Lung (tissue), 12 donors: ENCODE data around the gene ELOVL5. TPM values are rescaled to one million over a fixed set of nuclear protein-coding genes. Genes with fewer than 3 reads are reported as not detected.
"Not testable (repeated sequence)": the region's sequence is repeated elsewhere in the genome, so short reads cannot be mapped to it uniquely, and the experiment has no call there.

Source experiments
- ATAC-seq: fragments of 200-7000 bp; cut with Tn5 transposase; one replicate; pipeline ENCODE4 v1.9.1; 2020; ENCODE audit warnings: moderate number of reproducible peaks; ENCODE audit not compliant: insufficient read depth, low FRiP score
- DNase-seq, 3 donors: peaks; one replicate each; pipeline ENCODE4 v3.0.0-alpha.2; 2013 to 2017
- H3K27ac ChIP-seq, 2 donors: one replicate each; pipeline ENCODE4 v1.5.1; 2013; ENCODE audit warnings: mild to moderate bottlenecking in 2 of 2, moderate library complexity in 2 of 2, control low read depth in 1 of 2, inconsistent platforms in 1 of 2, low read depth in 1 of 2, low read length in 1 of 2
- H3K27me3 ChIP-seq, 3 donors: one replicate each; pipeline ENCODE4 v1.5.1; 2013; ENCODE audit warnings: low read length in 2 of 3; ENCODE audit not compliant: control insufficient read depth in 3 of 3, insufficient read depth in 3 of 3
- H3K36me3 ChIP-seq, 4 donors: one replicate each; pipeline ENCODE4 v1.5.1; 2013; ENCODE audit warnings: low read length in 4 of 4, mild to moderate bottlenecking in 1 of 4, moderate library complexity in 1 of 4; ENCODE audit not compliant: control insufficient read depth in 4 of 4, insufficient read depth in 4 of 4
- H3K4me1 ChIP-seq, 5 donors: one replicate each; pipeline ENCODE4 v1.5.1; 2013; ENCODE audit warnings: low read length in 5 of 5, mild to moderate bottlenecking in 2 of 5, moderate library complexity in 1 of 5; ENCODE audit not compliant: control insufficient read depth in 5 of 5, insufficient read depth in 5 of 5
- H3K4me3 ChIP-seq: one replicate; pipeline ENCODE4 v1.5.1; 2013; ENCODE audit warnings: mild to moderate bottlenecking, control low read depth, moderate library complexity
- H3K9ac ChIP-seq, 2 donors: one replicate each; pipeline ENCODE4 v1.5.1; 2013; ENCODE audit warnings: low read length in 2 of 2, control low read depth in 1 of 2; ENCODE audit not compliant: insufficient read depth in 1 of 2
- H3K9me3 ChIP-seq, 4 donors: one replicate each; pipeline ENCODE4 v1.5.1; 2013; ENCODE audit warnings: low read length in 3 of 4, mild to moderate bottlenecking in 1 of 4, moderate library complexity in 1 of 4; ENCODE audit not compliant: control insufficient read depth in 4 of 4, insufficient read depth in 3 of 4
- WGBS, 2 donors: extraction: QIAGEN DNeasy Blood & Tissue Kit; methylation state at CpG; one replicate each; pipeline ENCODE4 v1.1.7; 2013; 5-methylcytosine and 5-hydroxymethylcytosine counted together
- polyA plus RNA-seq, 2 donors: library from polyadenylated mRNA; stranded (reverse); fragments of 200-250 nt; gene quantifications; one replicate each; pipeline ENCODE4 v1.2.1, GENCODE V29; 2013
- total RNA-seq, 2 donors: library from RNA; depleted of rRNA in 1 of 2; stranded (reverse); fragments of >200 nt in 1 of 2; gene quantifications; one replicate each; pipeline ENCODE4 v1.2.1, GENCODE V29; 2014 to 2021
- TF ChIP-seq, protein P1 (sequence below): IDR thresholded peaks from 2 replicates; pipeline ENCODE4 v1.5.1; 2012; ENCODE audit warnings: mild to moderate bottlenecking; ENCODE audit errors: control extremely low read depth, extremely low read depth
- donor health status: control.
- donor health status: control.
- donor health status: Bipolar disorder and iron deficiency.
- donor health status: healthy.
- donor health status: DM: yes; HTN: yes; CAD: no.

The ELOVL5 gene
- total and polyA plus RNA-seq, 4 donors: 37.7 to 95.6 (median 89.9) TPM

DNA sequence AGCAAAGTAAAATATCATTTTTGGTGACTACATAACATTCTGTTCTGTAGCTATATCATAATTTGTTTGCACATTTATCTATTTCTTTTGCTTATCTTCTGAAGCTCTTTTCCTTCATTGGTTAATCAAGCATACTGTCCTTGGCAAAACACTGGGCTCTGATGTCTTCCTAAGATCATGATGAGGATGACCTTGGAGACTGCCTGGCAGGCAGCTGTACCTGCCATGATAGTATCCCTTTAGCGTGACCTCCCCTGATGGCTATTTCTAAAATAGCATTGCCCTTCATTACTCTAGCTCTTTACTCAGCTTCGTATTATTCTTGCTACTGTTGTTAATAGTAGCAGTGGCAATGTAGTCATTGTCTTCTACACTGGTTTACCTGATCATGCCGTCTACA is 46.0 kb upstream of the ELOVL5 start:
- no peaks in the 10 kb centered on the region for H3K4me1 ChIP-seq
- H3K36me3 ChIP-seq: no peaks in the 10 kb centered on the region
- TF ChIP-seq, protein P1, sequence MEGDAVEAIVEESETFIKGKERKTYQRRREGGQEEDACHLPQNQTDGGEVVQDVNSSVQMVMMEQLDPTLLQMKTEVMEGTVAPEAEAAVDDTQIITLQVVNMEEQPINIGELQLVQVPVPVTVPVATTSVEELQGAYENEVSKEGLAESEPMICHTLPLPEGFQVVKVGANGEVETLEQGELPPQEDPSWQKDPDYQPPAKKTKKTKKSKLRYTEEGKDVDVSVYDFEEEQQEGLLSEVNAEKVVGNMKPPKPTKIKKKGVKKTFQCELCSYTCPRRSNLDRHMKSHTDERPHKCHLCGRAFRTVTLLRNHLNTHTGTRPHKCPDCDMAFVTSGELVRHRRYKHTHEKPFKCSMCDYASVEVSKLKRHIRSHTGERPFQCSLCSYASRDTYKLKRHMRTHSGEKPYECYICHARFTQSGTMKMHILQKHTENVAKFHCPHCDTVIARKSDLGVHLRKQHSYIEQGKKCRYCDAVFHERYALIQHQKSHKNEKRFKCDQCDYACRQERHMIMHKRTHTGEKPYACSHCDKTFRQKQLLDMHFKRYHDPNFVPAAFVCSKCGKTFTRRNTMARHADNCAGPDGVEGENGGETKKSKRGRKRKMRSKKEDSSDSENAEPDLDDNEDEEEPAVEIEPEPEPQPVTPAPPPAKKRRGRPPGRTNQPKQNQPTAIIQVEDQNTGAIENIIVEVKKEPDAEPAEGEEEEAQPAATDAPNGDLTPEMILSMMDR: no peak
- H3K27me3 ChIP-seq: no peaks in the 10 kb centered on the region
- H3K9me3 ChIP-seq: no peaks in the 10 kb centered on the region
- H3K4me3 ChIP-seq: no peak overlapping the region
- DNase-seq (no peak), ATAC-seq (no peak)
- H3K27ac ChIP-seq: no peak overlapping the region
- no peak overlapping the region for H3K9ac ChIP-seq
- 93 to 95% methylated on average over 3 of the region's 3 CpGs for WGBS, 2 donors

DNA sequence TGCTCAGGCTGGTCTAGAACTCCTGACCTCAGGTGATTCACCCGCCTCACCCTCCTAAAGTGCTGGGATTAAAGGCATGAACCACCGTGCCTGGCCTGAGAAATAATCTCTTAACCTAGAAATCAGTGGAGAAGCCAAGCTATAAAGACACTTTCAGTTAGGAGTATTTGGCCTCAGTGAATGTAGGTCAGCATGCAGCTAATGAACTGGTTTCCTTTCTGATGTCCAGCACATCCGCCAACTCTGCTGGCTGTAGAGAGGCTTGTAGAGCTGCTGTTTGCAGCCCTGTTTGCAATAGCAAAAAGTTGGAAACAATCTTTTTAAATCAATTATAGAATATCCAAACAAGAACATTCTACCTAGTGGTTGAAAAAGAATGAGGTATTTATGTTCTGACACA is 42.4 kb upstream of the ELOVL5 start:
- Histone ChIP-seq H3K27ac (no peak overlapping the region), H3K27me3 (no peaks in the 10 kb centered on the region), H3K4me1 (no peaks in the 10 kb centered on the region), H3K36me3 (no peaks in the 10 kb centered on the region), H3K9me3 (no peaks in the 10 kb centered on the region), H3K9ac (no peak overlapping the region), H3K4me3 (no peak overlapping the region)
- TF ChIP-seq, protein P1: no peak
- peak; percentile 16 to 55 (median 33) for DNase-seq
- WGBS, 2 donors: 76 to 80% methylated on average over 3 of the region's 3 CpGs
- ATAC-seq: no peak

DNA sequence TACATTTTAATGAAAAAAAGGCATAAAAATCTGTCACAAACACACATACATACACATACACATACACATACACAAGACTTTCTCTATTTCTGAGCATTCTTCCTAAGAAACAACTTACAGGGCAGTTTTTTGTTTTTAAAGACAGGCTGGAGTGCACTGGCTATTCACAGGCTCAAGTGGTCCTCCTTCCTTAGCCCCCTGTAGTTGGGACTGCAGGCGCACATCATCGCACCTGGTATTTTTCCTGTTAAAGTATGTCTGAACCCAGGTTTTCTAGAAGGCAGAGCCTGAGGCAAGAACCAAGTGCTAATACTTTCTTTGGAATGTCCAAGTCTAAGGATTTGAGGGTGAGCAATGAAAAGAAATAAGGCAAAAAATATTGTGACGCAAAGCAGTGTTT is 41.3 kb upstream of the ELOVL5 start:
- Histone ChIP-seq H3K9me3 (no peaks in the 10 kb centered on the region), H3K36me3 (no peaks in the 10 kb centered on the region), H3K9ac (no peak overlapping the region), H3K4me3 (no peak overlapping the region), H3K4me1 (no peaks in the 10 kb centered on the region), H3K27me3 (no peaks in the 10 kb centered on the region), H3K27ac (no peak overlapping the region)
- no peak for ATAC-seq
- DNase-seq: no peak
- TF ChIP-seq, protein P1: no peak
- 83 to 96% methylated on average over 3 of the region's 3 CpGs for WGBS, 2 donors

DNA sequence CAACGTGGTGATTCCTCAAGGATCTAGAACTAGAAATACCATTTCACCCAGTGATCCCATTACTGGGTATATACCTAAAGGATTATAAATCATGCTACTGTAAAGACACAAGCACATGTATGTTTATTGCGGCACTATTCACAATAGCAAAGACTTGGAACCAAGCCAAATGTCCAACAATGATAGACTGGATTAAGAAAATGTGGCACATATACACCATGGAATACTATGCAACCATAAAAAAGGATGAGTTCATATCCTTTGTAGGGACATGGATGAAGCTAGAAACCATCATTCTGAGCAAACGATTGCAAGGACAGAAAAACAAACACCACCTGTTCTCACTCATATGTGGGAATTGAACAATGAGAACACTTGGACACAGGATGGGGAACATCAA is 39.9 kb upstream of the ELOVL5 start:
- WGBS, 2 donors: 86 to 92% methylated on average over 3 of the region's 3 CpGs
- H3K4me3 ChIP-seq, H3K27ac ChIP-seq, H3K9me3 ChIP-seq, DNase-seq, H3K27me3 ChIP-seq, H3K9ac ChIP-seq, ATAC-seq, H3K4me1 ChIP-seq, H3K36me3 ChIP-seq: not testable (repeated sequence)
